Measurements from ENCODE around the gene ZNF844. TPM values are rescaled to one million over a fixed set of nuclear protein-coding genes. Genes with fewer than 3 reads are reported as not detected.

ZNF844 gene
- polyA plus RNA-seq, 1 donor from 2014 or later = 11.1 TPM

- Histone ChIP-seq H3K36me3 (ENCODE audit: insufficient read depth, low read length) (peaks cover 5% of the 10 kb centered on the region), H3F3A (ENCODE audit: insufficient read depth, low read length, poor library complexity, severe bottlenecking) (no peaks in the 10 kb centered on the region), H3K79me2 (replicated peaks; ENCODE audit: insufficient read depth, low read length) (no peaks in the 10 kb centered on the region), H4K20me1 (ENCODE audit: insufficient read depth) (no peaks in the 10 kb centered on the region), H3K4me3 (ENCODE audit: low read length) (no peak overlapping the region), H3K4me2 (ENCODE audit: low read length) (no peak overlapping the region), H3K9ac (ENCODE audit: low read length) (no peak overlapping the region), H2AFZ (ENCODE audit: low read depth, low read length) (no peak overlapping the region), H3K27ac (ENCODE audit: low read length) (no peak overlapping the region), H3K9me2 (ENCODE audit: insufficient read depth, low read length) (no peaks in the 10 kb centered on the region), H3K27me3 (ENCODE audit: insufficient read depth, low read depth, low read length) (no peaks in the 10 kb centered on the region), H3K9me3 (ENCODE audit: low read length) (peaks cover 3% of the 10 kb centered on the region)
- TF ChIP-seq EZH2 (IDR thresholded peaks at IDR 0.05; ENCODE audit: borderline replicate concordance, insufficient read depth, low read length, poor library complexity, severe bottlenecking) (no peak), TAF1 (IDR thresholded peaks at IDR 0.05; ENCODE audit: low read depth) (no peak), CTCF (IDR thresholded peaks at IDR 0.05; ENCODE audit: poor library complexity, severe bottlenecking) (no peak), MXI1 (conservative IDR thresholded peaks at IDR 0.05; ENCODE audit: poor library complexity, severe bottlenecking) (no peak), REST (IDR thresholded peaks at IDR 0.05; ENCODE audit: borderline replicate concordance) (no peak), EP300 (conservative IDR thresholded peaks at IDR 0.05; ENCODE audit: poor library complexity, severe bottlenecking) (no peak), SMC3 (conservative IDR thresholded peaks at IDR 0.05; ENCODE audit: poor library complexity) (no peak), RAD21 (conservative IDR thresholded peaks at IDR 0.05) (no peak), POLR2AphosphoS5 (IDR thresholded peaks at IDR 0.05) (no peak)
These were observed 62.2 kb downstream of the ZNF844 start for GRCh38 chr19:12126707-12127106.

Small RNA genes lying within 50 kb of the gene (small RNA-seq; reads per million reads assigned to genes)
- 0 to 1.2 (median 0) reads per million in 3 experiments for gene RF00019
- 0 reads per million in 3 experiments for gene RNA5SP465
- 0 reads per million in 3 experiments for gene RNA5SP466
- 0 reads per million in 3 experiments for gene RNA5SP467

Other genes starting within 250 kb of the ZNF844 start
- 1.5 and 2.0 TPM in 2 replicates for gene ZNF439, start 216.0 kb upstream of the ZNF844 start, polyA plus RNA-seq
- 14.4 and 23.1 TPM in 2 replicates for gene ZNF69, start 176.9 kb upstream of the ZNF844 start, polyA plus RNA-seq
- 32.8 and 35.9 TPM in 2 replicates for gene ZNF700, start 139.6 kb upstream of the ZNF844 start, polyA plus RNA-seq
- 12.8 and 17.9 TPM in 2 replicates for gene ZNF763, start 99.7 kb upstream of the ZNF844 start, polyA plus RNA-seq
- 37.3 and 40.6 TPM in 2 replicates for gene ZNF433, start 29.1 kb upstream of the ZNF844 start, polyA plus RNA-seq
- gene ZNF878, start 11.8 kb upstream of the ZNF844 start, polyA plus RNA-seq = 0.21 TPM in 1 of 2 replicates, not detected in the other
- gene ZNF20, start 75.6 kb downstream of the ZNF844 start, polyA plus RNA-seq = 12.0 and 15.3 TPM in 2 replicates
- 11.2 and 11.6 TPM in 2 replicates for gene ZNF625, start 92.0 kb downstream of the ZNF844 start, polyA plus RNA-seq
- gene ZNF136, start 98.4 kb downstream of the ZNF844 start, polyA plus RNA-seq = 14.2 and 16.2 TPM in 2 replicates
- gene ZNF44, start 230.2 kb downstream of the ZNF844 start, polyA plus RNA-seq = 14.7 and 19.2 TPM in 2 replicates

All from neural cell (in vitro differentiated cells).